Measurements from ENCODE around the gene RALGPS1. TPM values are rescaled to one million over a fixed set of nuclear protein-coding genes. Genes with fewer than 3 reads are reported as not detected.

The RALGPS1 gene
- total and polyA plus RNA-seq, 8 donors = 4.7 to 150 (median 42.2) TPM

- intact Hi-C loops (cut with DNase I; ENCODE audit: low total_unique reads) = no loop called here
- Histone ChIP-seq H3K9me3 (no peaks in the 10 kb centered on the region), H3K27me3 (no peaks in the 10 kb centered on the region), H3K27ac (peak overlapping the region in 3 of 5 donors; percentile 30 to 86 (median 84)), H3K36me3 (no peaks in the 10 kb centered on the region), H3K4me3 (no peak overlapping the region), H3K4me1 (peaks cover 22 to 67% (median 37%) of the 10 kb centered on the region in 4 donors)
- peak in 1 of 2 donors; percentile 54 for DNase-seq
- no peak for TF ChIP-seq CTCF (IDR thresholded peaks at IDR 0.05)
- peak in 1 of 3 donors; percentile 40 for TF ChIP-seq POLR2AphosphoS5 (IDR thresholded peaks at IDR 0.05)
- 66 to 83% (median 71%) methylated on average over 9 of the region's 9 CpGs for WGBS, 5 donors
These were observed 213.9 kb downstream of the RALGPS1 start for GRCh38 chr9:127128341-127129072.

- no peak for DNase-seq
- TF ChIP-seq EP300 (IDR thresholded peaks at IDR 0.05) (no peak), CTCF (IDR thresholded peaks at IDR 0.05) (no peak), POLR2A (IDR thresholded peaks at IDR 0.05) (no peak), POLR2AphosphoS5 (IDR thresholded peaks at IDR 0.05) (no peak)
- Histone ChIP-seq H3K27ac (peak overlapping the region in 2 of 5 donors; percentile 84 to 86), H3K4me1 (peaks cover 24 to 67% (median 36%) of the 10 kb centered on the region in 4 donors), H3K4me3 (no peak overlapping the region), H3K9me3 (no peaks in the 10 kb centered on the region), H3K27me3 (no peaks in the 10 kb centered on the region), H3K36me3 (no peaks in the 10 kb centered on the region)
- intact Hi-C loops (cut with DNase I; ENCODE audit: low total_unique reads) = no loop called here
- WGBS, 5 donors = 53 to 70% (median 65%) methylated on average over 5 of the region's 5 CpGs
These were observed 214.6 kb downstream of the RALGPS1 start for GRCh38 chr9:127129073-127129717.

GRCh38 chr9:127129718-127130085 is 215.1 kb downstream of the RALGPS1 start:
- no peaks in the 10 kb centered on the region for H3K9me3 ChIP-seq
- 60 to 81% (median 77%) methylated on average over 3 of the region's 3 CpGs for WGBS, 5 donors
- peak overlapping the region in 2 of 5 donors; percentile 84 to 86 for H3K27ac ChIP-seq
- no peak for DNase-seq
- H3K36me3 ChIP-seq = no peaks in the 10 kb centered on the region
- intact Hi-C loops (cut with DNase I; ENCODE audit: low total_unique reads) = no loop called here
- peaks cover 24 to 72% (median 39%) of the 10 kb centered on the region in 4 donors for H3K4me1 ChIP-seq
- H3K27me3 ChIP-seq = no peaks in the 10 kb centered on the region
- TF ChIP-seq CTCF (IDR thresholded peaks at IDR 0.05) = no peak
- no peak for TF ChIP-seq POLR2AphosphoS5 (IDR thresholded peaks at IDR 0.05)
- no peak for TF ChIP-seq EP300 (IDR thresholded peaks at IDR 0.05)
- no peak for TF ChIP-seq POLR2A (IDR thresholded peaks at IDR 0.05)
- no peak overlapping the region for H3K4me3 ChIP-seq

- no peak for TF ChIP-seq CTCF (IDR thresholded peaks at IDR 0.05)
- TF ChIP-seq POLR2AphosphoS5 (IDR thresholded peaks at IDR 0.05) = no peak
- TF ChIP-seq EP300 (IDR thresholded peaks at IDR 0.05) = no peak
- no peak for TF ChIP-seq POLR2A (IDR thresholded peaks at IDR 0.05)
- H3K27ac ChIP-seq = peak overlapping the region in 4 of 5 donors; percentile 68 to 86 (median 82)
- intact Hi-C loops (cut with DNase I; ENCODE audit: low total_unique reads) = no loop called here
- DNase-seq = no peak
- no peaks in the 10 kb centered on the region for H3K9me3 ChIP-seq
- H3K4me1 ChIP-seq = peaks cover 24 to 76% (median 42%) of the 10 kb centered on the region in 4 donors
- no peaks in the 10 kb centered on the region for H3K27me3 ChIP-seq
- no peak overlapping the region for H3K4me3 ChIP-seq
- 93 to 97% (median 95%) methylated on average over 2 of the region's 2 CpGs for WGBS, 5 donors
- no peaks in the 10 kb centered on the region for H3K36me3 ChIP-seq
These were observed 215.7 kb downstream of the RALGPS1 start for GRCh38 chr9:127130235-127130634.
